NCI-H2227 (cell line): ENCODE measurements around the gene THRSP.
"Not testable (repeated sequence)": the region's sequence is repeated elsewhere in the genome, so short reads cannot be mapped to it uniquely, and the experiment has no call there.

Experiments used
- DNase-seq: peaks from one replicate; lab custom pipeline; 2025; ENCODE audit not compliant: unreplicated experiment; lab: John Stamatoyannopoulos, UW

THRSP gene

DNA sequence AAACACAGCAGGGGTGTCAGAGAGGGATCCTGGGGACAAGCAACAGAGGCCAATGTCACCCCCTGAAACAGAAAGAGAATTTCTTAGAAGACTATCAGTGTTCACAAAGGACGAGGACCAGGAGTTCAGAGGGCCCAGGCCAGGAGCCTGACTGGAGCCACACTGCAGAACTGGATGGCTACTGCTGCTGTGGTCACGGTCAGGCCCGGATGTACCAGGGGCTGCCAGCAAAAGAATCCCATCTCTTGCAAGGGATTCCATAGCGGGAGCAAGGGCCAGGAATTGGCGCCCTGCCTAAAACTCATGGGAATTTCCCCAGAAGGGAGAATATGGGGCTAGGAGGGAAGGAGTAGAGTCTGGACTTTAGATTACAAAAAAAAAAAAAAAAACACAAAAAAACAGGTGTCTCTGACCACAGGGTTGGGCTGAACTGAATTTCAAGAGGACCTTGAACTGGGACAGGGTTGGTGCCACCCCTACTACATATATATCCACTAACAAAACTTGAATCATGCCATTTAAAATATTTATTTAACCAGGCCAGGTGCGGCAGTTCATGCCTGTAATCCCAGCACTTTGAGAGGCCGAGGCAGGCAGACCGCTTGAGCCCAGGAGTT lies 24.9 kb upstream of the THRSP start:
- no peak for DNase-seq

DNA sequence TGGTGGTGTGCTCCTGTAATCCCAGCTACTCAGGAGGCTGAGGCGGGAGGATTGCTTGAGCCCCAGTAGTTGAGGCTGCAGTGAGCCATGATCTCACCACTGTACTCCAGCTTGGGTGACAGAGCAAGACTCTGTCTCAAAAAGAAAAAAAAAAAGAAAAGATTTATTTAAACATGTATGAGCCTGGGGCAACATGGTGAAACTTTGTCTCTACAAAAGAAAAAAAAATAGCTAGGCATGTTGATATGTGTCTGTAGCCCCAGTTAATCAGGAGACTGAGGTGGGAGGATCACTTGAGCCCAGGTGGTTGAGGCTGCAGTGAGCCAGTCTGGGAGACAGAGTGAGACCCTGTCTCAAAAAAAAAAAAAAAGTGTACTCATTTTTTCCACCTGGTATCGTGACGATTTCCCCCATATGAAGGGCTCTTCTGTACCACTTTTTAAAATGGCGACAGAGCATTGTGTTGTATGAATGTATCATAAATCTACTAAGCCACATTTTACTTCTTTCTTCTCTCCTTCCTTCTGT lies 24.2 kb upstream of the THRSP start:
- DNase-seq: no peak

DNA sequence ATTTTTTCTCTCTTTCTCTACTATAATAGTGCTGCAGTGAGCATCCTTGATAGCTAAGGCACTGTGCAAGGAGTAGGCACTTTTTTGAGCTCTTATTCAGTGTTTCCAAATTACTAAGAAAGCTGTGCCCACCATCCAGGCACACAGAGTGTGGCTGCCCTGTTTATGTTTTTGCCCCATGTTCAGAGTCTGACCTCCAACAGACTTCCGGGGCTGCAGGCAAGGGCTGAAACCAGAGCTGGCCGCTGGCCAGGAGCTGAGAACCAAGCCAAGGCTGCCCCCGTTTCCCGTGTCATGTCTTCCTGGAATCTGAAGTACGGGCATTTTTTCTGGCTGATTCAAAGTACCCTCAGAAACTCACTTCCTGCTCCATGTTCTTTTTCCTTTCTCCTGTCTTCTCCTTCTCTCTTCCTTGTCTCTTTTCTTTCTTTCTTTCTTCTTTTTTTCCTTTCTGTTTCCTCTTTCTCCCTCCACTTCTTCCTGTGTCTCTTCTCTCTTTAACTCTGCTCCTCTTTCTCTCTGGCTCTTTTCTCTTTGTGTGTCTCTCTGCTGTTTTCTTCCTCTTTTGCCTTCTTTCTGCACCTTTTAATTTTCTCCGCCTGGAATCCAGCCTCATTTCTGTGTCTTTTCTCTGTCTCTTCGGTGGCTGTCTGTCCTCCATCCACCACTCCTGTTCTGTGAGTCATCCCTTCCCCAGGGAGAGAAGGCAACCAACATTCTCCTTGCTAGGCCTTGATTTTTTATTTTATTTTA lies 23.6 kb upstream of the THRSP start:
- peak; percentile 59 for DNase-seq

DNA sequence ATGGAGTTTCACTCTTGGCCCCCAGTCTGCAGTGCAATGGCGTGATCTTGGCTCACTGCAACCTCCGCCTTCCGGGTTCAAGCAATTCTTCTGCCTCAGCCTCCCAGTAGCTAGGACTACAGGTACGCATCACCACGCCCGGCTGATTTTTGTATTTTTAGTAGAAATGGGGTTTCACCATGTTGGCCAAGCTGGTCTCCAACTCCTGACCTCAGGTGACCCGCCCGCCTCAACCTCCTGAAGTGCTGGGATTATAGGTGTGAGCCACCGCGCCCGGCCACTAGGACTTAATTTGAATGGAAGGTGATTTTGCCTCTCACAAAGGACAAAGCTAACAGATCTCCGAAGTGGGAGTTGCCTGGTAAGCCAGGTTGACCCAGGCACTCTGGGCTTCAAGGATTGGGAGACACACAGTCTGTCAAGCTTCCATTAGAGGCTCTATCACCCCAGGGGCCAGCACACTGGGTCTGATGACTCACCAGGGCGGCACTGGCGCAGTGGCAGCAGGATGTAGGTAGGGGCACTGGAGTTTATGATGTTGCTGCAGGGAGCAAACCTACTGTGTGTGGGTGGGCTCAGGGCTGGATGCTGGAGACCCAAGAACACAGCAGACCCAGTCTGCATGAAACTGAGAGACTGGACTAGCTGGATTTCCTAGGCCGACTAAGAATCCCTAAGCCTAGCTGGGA lies 22.8 kb upstream of the THRSP start:
- no peak for DNase-seq

DNA sequence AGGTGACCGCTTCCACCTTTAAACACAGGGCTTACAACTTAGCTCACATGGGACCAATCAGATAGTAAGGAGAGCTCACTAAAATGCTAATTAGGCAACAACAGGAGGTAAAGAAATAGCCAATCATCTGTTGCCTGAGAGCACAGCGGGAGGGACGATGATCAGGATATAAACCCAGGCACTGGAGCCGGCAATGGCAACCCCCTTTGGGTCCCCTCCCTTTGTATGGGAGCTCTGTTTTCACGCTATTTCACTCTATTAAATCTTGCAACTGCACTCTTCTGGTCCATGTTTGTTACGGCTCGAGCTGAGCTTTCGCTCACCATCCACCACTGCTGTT lies 22.3 kb upstream of the THRSP start:
- not testable (repeated sequence) for DNase-seq

DNA sequence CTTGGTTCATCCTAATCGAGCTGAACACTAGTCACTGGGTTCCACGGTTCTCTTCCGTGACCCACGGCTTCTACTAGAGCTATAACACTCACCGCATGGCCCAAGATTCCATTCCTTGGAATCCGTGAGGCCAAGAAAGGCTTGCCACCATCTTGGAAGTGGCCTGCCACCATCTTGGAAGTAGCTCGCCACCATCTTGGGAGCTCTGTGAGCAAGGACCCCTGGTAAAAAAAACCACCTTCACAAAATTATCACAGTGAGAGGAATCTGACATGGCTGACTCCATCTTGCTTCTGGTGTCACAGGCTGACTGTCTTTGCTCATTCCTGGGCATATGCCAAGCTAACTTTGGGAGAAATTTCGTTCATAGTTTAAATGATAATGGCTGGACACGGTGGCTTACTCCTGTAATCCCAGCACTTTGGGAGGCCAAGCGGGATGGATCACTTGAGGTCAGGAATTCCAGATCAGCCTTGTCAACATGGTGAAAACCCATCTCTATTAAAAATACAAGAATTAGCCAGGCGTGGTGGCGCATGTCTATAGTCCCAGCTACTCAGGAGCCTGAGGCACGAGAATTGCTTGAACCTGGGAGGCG lies 21.7 kb upstream of the THRSP start:
- no peak for DNase-seq

DNA sequence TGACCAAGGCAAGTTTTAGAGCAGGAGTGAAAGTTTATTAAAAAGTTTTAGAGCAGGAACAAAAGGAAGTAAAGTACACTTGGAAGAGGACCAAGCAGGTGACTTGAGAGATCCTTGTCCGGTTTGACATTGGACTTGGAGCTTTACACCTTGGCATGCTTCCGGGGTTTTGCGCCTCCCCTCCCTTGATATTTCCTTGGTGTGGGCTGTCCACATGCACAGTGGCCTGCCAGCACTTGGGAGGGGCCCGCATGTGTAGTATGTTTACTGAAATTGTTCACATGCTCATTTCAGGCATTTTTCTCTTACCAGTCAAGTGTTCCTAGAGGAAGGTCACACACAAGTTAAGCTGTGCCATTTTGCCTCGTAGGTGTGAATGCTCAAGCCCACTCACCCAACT lies 19.0 kb upstream of the THRSP start:
- no peak for DNase-seq

DNA sequence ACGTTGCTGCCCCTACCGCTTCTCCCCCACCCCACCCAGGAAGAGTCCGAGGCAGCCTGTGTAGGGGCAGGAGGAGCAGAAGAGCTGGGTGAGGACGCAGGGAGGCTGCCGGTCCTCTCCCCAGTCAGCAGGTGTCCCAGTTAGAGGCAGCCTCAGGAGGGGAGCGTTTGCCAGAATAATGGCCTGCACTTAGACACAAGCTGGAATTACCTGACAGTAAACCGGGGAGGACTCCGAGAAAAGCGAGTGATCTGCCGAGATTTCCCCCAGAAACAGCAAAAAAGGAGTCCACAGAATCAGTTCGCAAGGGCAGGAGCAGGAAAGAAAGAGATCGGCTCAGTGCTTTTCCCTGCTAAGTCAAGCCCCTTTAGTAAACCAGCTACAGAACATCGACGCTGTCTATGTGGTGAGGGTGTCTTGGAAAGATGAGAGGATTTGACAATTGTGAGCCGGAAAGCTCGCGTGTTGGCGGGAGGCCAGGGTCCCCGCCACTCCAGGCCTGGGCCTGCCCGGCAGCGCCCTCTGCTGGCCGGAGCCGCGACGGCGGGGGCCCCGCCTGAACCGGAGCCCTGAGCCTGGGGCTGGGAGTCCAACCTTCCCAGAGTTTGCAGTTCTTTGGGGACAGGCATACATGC lies 17.7 kb upstream of the THRSP start:
- DNase-seq: peak; percentile 90

DNA sequence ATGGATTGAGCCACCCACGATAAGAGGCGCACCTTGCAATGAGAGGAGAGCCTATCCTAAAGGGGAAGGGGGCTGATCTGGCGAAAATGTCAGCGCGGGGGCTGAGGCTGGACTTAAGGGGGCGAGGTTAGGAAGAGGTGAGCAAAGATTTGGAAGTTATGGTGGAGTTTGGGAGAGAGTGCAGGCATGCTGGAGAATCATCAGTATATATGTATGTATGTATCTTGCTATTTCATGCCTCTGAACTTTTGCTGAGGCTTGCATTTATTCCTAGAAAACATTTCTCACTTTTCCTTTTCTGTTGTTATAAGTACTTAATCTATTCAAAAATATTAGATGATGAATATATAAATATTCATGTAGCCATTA lies 17.2 kb upstream of the THRSP start:
- no peak for DNase-seq

DNA sequence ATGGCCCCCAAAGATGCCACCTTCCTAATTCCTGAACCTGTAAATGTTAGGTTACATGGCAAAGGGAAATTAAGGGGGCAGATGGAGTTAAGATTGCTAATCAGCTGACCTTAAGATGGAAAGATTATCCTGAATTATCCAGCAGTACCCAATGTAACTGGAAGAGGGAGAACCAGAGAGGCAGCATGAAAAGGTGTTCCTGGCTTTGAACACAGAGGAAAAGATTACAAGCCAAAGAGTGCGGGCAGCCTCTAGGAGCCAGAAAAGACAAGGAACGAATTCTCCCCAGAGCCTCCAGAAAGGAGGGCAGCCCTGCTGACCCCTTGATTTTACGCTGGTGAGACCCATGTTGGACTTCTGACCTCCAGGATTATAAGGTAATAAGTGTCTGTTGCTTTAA lies 15.1 kb upstream of the THRSP start:
- no peak for DNase-seq

DNA sequence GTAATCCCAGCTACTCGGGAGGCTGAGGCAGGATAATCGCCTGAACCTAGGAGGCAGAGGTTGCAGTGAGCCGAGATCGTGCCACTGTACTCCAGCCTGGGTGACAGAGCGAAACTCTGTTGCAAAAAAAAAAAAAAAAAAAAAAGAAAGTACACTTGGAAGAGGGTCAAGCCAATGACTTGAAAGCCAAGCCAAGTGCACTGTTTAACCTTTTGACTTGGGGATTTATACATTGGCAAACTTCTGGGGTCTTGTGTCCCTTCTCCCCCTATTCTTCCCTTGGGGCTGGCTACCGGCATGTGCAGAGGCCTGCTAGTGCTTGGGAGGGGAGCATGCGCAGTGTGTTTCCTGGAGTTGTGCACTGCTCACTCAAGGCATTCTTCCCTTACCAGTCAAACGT lies 14.3 kb upstream of the THRSP start:
- no peak for DNase-seq

DNA sequence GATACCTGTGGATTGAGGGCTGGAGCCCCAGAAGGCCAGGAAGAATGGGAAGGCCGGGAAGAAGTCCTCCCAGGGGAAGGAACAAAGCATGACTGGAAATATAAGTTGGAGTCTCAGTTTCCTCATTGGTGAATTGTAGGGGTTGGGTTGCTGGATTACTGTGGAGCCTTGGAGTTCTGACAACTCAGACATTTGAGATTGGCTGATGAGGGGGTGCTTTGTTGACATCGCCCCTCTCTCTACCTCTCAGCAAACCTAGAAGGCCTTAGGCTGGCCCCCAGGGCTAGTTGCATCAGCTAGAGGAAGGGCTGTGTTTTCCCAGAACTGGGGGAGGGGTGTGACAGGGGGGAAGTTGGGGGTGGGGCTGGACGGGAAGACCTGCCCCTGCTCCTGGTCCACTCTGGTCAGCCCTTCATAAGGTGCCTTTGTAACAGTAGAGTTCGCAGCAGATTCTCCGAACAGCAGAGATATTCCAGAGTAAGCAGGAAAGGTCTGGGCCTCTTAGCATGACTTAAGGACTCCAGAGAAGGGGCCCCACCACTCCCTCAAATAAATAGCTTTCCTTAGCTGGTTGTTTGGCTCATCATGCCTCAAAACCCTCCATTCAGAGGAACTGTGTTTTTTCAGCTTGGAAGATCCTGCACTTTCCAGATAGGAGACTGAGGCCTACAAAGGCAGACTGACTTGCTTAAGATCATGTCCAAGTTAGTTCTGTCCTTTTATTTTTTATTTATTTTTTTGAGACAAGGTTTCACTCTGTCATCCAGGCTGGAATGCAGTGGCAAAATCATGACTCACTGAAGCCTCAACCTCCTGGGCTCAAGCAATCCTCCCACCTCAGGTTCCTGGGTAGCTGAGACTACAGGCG lies 12.5 kb upstream of the THRSP start:
- no peak for DNase-seq

DNA sequence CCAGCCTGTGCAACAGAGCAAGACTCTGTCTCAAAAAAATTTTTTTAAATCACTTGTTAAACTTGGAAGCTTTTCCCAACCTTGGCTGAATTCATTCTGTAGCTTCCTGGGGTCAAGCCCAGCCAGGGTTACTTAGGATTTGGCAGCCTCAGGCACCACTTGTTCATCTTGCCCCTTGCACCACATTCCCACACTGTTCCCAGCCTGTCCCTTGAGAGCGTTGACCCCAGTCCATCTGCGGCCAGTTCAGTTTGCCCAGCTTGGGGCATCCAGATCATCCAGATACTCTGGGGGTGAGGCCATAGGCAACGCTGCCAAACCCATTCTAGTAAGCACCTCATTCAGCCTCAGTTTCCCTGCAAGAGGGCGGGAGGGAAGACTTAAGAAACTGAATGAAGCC lies 8.7 kb upstream of the THRSP start:
- DNase-seq: no peak

DNA sequence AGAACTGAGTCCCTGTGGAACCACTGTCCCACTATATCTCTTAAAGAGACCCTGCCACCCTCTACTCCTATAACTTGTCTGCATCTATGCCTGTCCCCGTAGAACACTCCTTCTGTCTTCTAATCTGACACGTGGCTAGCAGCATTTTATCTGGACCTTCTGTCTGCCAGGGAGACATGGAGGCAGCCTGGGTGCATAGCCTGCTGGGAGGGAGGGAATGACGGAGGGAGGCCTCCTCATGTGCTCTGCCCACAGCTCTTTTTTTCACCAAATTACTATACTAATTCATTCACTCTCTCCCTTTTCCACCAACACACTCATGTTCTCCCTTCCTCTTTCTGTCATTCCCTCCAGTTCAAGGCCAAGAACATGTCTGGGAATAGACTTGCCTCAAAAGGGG lies 7.6 kb upstream of the THRSP start:
- DNase-seq: no peak

DNA sequence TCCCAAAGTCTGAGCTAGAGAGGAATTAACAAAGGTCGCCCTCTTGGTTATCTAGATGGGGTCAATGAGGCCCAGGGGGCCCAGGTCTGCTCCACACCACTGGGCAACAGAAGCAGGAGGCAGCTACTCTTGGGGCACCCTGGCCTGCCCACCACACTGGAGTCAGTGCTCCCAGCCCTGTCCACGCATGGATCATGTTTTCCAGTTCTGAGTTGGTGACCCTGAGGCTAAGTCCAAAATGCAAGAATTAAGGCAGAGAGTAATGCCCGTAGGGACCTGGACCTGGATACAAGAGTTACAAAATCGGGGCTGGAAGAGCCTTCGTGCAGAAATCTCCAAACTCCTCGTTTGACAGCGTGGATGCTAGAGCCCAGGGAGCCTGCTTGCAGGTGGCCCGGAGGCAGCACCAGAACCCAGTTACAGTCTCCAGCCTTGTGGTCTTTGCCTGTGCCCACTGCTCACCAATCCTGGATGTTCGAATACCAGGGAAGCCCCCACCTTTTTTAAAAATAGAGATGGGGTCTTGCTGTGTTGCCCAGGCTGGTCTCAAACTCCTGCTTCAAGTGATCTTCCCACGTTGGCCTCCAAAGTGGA lies 6.1 kb upstream of the THRSP start:
- DNase-seq: no peak

DNA sequence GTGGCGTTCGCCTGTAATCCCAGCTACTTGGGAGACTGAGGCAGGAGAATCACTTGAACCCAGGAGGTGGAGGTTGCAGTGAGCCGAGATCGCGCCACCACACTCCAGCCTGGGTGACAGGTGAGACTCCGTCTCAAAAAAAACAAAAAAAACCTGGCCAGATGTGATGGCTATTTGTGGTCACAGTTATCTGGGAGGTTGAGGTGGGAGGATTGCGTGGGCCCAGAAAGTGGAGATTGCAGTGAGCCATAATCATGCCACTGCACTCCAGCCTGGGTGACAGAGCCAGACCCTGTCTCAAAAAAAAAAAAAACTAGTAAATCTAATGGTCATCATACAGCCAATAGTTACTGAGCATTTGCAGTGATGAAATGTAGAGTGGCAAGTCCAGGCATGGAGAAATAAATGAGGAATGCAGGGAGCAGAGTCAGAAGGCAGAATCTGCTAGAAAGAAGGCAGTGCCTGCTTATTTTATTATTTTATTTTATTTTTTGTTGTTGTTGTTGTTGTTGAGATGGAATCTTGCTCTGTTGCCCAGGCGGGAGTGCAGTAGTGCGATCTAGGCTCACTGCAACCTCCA lies 3.8 kb upstream of the THRSP start:
- DNase-seq: not testable (repeated sequence)

DNA sequence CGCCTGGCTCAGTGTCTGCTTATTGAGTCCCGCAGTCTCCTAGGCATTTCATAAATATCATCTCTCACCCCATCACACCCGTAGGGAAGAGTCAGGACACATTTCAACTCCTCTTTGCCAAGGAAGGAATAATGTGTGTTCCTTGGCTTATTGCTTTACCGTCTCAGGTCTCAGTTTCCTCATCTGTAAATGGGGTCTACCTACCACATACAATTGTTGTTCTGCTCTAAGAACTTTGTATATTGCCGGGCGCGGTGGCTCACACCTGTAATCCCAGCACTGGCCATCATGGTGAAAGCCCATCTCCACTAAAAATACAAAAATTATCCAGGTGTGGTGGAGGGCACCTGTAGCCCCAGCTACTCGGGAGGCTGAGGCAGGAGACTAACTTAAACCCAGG lies 3.1 kb upstream of the THRSP start:
- no peak for DNase-seq

DNA sequence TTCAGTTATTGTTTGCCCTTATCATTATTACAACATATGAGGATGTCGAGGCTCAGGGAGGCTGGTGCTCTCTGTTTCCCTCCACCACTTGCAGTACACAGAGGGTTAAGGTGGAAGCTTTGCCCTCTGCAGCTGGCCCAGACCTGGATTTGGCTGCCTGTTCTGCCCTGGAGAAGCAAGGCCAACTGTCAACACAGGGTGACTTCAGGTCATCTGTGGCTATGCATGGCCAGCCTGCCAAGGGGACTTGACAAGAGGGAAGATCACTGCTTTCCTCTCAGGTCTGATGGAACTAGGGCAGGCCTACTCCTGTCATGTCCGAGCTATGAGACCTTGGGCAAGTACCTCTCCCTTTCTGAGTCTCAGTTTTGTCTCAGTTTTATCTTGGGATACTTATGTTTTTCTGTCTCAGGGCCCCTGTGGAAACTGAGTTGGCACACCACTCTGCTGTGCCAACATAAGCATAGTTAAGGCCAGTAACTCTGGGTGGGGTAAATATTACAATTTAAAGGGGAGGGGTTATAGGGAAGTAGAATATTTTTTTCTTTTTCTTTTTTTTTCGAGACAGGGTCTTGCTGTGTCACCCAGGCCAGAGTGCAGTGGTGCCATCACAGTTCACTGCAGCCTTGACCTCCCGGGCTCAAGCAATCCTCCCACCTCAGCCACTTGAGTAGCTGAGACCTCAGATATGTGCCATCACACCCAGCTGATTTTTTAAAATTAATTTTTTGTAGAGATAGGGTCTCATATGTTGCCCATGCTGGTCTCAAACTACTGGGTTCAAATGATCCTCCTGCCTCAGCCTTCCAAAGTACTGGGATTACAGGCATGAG lies 2.4 kb upstream of the THRSP start:
- no peak for DNase-seq

DNA sequence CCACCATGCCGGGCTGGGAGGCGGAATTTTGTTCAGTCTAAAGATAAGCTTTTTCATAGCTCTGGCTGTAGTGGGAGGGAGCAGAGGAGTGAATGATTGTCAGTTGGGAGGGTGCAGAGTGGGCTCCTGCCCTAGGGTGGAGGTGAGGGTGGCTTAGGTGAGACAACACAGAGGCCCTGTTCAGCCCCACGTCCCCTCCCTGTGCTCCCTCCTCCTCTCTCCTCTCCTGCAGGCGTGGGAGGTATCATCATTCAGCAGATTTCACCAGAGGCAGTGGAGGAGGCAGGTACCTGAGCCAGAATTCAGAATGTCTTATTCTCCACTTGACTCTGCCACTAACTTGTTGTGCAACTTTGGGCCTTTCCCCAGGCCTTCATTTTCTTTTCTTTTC lies 1.7 kb upstream of the THRSP start:
- DNase-seq: no peak
